ENCODE measurements around the gene MESP2.

The MESP2 gene

DNA sequence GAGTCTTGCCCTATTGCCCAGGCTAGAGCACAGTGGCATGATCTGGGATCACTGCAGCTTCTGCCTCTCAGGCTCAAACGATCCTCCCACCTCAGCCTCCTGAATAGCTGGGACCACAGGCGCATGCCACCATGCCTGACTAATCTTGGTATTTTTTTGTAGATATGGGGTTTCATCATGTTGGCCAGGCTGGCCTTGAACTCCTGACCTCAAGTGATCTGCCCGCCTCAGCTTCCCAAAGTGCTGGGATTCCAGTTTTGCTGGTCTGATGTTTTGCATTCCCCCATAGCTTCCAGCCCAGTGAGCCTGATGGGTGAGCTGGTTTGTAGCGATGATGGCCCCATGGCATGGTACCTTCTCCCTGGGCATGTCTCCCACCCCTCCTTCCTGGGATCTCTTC lies 20.4 kb upstream of the MESP2 start:
- no peak for DNase-seq

DNA sequence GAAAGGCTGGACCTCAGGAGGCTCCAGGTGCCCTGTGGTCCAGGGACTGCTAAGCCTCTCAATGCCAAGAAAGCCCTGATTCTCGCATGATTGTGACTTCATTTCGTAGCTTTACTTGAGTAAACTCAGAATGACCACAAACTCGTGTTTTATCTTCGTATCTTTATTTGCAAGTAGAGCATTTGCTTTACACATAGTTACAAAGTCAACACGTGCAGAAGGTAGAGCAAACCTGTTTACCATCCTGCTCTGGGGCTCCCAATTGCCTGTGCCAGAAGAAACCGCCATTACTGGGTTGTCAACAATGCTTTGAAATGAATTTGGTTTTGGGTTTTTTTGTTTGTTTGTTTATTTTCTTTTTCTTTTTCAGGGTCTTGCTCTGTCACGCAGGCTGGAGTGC lies 19.2 kb upstream of the MESP2 start:
- no peak for DNase-seq

DNA sequence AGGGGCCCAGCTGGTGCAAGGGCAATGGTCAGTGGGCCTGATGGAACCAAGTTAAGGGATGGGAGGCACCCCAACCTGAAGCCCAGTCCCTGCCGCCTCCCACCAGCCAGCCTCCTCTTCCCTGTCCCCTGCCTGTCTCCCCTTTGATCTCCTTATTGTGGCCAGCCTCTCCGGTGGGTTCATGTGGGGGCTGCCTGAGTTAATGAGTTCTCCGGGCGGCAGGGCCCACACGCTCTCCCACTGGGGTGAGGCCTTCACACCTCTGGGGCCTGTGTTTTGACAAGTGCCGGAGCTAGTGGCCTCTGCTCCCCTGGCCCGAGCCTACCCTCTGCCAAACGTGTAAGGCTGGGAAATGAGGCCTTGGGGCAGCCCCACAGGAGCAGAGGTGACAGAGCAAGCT lies 17.8 kb upstream of the MESP2 start:
- no peak for DNase-seq

DNA sequence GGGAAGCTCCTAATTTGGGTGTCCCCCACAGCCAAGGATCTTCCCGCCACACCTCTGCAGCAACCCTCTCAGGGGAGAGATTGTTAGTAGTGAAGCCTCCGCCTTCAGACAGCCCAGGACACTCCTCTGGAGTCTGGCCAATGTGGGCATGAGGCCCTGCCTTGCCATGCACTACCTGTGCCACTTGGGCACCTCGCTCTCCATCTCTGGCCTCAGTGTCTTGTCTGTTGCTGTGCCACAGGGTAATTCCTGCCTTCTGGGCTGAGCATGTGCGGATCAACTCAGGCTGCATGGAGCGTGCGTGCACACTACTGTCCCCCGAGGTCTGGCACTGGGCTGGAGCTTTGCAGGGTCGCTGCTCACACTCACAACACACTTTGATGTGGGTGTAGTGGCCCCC lies 17.2 kb upstream of the MESP2 start:
- DNase-seq: no peak

DNA sequence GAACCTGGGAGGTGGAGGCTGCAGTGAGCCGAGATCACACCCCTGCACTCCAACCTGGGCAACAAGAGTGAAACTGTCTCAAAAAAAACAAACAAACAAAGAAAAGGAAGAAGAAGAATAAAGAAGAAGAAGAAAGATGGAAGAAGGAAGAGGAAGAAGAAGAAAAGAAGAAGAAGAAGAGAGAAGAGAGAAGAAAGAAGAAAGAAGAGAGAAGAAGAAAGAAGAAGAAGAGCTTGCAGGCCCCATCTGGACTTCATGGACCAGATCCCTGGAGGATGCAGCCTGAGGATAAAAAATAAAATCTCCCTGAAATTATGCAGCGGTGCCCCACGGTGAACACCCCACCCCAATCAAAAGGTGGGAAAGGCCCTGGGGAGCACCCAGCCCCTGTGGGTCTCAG lies 16.3 kb upstream of the MESP2 start:
- DNase-seq: no peak

DNA sequence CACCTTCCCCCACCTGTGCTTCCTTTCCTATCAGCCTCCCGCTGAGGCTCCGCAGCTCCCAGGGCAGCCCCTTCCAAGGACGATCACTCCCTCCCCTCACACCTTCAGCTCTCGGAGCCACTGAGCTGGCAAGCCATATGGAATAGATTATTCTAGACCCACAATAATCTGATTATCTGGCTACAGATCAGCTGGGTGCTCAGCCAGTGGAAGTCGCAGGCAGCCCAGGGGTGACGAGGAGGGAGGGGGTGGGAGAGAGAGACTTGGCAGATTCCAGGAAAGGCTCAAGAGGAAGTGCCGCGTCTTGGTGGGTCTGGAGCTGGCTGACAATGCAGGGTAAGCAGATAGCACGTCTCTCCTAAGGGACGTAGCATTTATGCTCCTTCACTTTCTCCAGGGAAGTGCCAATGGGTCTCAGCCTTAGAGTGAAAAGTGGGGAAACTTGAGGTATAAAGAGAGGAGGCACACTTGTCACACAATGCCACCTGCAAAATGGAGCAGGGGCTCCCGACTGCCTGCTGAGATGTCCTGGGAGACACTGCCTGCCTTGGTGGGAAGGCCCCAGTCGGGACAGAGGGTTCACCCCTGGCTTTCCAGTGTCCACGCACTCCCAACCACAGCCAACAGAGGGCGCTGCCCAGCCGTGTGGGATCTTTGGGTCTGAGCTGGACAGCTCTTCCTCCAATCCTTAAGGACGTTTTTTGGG lies 15.7 kb upstream of the MESP2 start:
- peak; percentile 83 to 95 (median 88) for DNase-seq

DNA sequence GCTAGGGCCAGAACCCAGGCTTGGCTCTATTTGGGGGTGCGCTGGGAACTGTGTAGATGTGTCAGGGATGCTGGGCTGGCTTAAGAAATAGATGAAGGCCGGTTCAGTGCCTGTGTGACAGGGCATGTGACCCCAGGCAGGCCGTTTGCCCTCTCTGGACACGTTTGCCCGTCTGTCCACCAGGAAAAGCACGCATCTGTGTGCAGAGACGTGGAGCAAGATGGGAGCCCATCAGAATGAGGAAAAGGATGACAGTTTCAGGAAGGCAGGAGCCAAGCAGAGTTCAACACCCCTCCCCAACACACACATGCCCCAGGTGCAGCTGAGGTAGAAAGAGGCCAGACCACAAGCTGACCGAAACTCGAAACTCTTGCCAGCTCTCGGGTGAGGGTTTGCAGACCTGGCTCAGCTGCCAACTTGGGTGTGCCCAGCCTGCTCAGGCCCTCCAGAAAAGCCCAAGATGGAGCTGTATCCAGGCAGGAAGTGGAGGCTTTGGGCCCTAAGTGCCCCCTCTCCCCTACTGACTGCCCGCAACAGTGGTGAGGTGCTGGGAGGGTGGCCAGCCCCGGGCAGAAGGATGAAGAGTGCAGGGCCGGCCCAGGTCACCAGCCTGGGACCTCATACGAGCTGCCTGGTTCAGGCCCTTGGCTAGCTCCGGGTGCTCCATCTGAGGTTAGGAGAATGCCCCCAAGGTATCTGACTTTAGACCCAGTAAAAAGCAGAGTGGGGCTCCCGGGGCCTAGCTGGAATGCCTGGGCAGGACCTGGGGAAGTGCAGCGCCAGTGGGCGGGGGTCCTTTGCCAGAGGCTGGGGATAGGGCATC lies 14.9 kb upstream of the MESP2 start:
- DNase-seq: peak in 1 of 4 experiments; percentile 1

DNA sequence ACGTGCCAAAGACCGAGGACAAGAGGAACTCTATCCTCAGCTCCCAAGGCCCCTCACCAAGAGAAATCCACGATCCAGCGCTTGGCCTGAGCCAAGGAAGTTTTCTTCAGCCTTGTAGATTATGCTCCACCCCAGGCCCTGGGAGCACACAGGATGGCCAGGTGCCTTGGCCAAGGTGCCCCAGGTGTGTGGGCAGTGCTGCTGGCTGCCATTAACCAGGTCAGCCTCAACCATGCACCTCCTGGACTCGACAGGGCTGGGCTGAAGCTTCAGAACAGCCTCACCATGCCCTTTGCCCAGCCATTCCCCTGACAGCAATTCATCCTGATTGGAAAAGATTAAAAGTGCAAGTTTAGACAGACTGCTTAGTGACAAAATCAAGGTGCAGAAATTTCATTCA lies 14.2 kb upstream of the MESP2 start:
- DNase-seq: no peak

DNA sequence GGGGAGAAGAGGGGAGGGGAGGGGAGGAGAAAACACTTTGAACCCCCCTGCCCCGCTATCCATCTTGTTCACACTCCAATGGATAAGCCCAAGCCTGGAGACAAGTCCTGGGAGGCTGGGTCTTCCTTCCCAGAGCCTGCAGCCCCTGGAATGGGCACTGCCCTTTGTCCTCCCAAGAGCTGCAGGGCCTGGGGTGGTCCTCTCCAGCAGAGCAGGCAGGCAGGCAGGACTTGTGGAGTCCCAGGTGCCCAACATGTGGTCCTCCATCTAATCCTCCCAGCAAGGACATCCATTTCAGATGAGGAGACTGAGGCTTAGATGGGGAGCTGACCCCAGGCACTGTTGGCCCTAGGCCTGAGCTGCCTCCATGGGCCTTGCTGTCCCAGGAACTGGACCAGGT lies 10.4 kb upstream of the MESP2 start:
- no peak for DNase-seq

DNA sequence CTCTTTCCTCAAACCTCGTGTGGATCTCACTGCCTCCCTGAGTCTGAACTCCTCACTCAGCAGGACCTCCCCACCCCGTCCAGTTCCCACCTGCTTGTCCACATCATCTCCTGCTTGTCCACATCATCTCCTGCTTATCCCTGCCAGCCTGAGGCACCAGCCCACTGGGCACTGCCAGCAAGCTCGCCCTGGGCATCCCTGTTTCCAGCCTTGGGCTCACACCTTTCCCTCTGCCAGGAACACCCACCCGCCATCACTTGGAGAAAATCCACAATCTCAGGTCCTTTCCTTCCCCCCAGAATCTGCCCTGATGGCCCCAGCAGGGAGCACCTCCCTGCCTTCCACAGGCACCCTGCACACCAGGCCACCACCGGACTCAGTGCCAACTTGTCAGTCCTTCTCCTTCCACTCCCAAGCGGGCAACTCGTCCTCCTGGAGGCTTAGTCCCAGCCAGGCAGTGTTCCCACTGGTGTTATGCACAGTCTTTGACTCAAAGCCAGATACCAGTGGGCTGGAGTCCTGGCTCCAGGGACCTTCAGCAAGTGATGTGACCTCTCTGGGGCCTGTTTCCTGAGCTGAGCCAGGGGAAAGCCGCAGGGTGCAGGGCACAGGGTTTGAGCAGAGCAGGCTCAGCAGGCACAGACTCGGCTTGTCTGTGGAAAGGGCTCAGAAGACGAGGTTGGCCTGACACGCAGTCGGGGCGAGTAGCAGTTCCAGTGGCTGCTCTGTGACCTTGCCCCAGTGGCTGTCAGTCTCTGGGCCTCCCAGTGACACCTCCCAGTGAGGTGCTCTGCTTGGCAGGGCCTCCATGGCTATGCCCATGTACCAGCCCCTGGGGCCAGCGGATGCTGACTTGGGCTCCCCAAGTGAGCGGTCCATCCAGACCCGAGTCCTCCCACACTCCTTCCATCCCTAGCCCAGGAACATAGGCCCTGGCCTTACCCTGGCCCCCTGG lies 9.5 kb upstream of the MESP2 start:
- no peak for DNase-seq

DNA sequence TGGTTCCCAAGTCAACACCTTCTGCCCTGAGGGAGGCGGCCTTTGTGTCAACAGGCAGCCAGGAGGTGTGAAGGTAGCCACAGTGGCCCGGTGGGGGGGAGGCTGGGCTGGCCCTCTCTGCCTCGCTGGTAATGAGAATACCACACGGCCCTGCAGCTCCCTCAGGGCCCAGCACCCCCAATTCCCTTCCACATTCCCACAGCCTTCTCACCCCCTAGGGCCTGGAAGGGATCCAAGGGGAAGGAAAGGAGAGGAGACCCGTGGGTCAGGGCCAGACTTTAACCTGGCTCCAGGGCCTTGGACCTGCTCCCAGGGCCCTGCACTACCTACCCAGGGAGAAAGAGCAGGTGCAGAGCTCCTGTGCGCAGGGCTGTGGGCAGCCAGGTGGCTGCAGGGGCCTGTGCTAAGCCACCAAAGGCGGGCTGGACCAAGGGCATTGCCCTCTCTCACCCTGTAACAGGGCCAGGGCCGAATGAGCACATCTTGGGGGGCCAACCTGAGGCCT lies 8.7 kb upstream of the MESP2 start:
- no peak for DNase-seq

DNA sequence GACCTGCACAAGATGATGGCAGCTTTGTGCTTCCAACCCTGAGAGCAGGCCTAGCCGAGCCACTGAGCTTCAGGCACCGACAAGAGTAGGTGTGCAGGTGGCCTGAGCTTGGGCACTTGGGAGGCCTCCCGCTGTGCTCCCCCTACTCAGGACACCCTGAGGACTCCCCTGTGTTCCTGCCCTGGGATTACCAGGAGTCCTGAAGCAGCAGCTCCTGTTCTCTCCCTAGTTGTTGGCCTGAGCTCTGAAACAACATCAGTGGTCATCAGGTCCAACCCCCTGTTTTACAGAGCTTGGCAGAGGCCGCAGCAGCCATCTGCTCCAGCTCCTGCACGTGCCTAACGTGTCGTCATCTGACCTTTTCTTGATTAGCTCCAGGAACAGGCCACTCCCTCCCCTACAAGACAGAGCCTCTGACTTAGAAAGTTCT lies 8.0 kb upstream of the MESP2 start:
- no peak for DNase-seq

DNA sequence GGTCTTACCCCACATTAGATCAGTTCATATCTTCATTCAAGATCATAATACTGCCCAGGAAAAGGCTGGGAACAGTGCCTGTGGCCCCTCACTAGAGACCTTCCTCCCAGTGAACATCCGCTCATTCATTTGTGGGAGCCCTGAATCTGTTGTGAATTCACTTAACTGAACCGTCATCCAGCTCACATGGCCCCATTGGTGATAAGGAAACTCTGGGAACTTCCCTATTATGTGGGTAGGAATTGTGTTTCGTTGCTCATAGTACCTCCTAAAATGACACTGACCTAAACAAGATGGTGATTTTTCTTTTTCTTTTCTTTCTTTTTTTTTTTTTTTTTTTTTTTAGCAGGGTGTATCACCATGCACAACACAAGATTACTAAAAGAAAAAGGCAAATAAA lies 6.8 kb upstream of the MESP2 start:
- peak; percentile 42 to 74 (median 61) for DNase-seq

DNA sequence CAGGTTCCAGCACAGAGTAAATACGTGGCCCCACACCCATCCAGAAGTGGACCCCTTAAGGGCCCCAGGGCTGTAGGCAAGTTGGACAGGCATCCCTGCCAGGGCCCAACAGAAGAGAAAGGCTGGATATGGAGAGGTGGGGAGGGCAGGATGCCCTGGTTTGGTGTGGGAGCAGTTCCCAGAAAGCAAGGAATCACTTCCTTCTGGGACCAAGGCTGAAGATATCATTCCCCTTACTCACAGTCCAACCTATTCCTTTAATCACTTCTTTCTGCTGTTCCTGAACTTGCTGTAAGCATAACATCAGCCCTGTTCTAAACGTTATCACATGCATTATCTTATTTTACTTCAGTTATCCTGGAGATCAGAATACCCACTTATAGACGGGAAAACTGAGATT lies 6.1 kb upstream of the MESP2 start:
- DNase-seq: no peak

DNA sequence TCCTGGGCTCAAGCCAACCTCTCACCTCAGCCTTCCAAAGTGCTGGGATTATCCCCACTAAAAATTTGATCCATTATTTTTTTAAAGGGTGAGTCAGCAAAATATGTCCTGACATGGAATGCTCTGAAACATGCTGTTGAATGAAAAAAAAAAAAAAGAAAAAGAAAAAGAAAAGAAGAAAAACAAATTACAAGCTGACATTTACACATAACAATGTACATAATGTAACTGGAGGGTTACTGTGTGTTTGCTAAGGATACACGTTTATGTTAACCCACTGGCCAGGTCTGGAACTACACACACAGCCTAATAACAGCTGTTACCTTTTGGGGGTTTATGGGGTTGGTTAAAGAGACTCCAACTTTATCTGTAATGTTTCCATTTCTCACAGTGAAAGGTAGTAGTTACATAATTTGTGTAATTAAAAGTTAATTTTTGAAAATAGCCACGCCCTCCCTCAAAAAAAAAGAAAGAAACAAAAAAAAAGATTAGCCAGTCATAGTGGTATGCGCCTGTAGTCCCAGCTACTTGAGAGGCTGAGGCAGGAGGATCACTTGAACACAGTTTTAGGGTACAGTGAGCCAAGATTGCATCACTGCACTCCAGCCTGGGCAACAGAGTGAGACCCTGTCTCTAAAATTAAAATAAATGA lies 3.1 kb upstream of the MESP2 start:
- no peak for DNase-seq

DNA sequence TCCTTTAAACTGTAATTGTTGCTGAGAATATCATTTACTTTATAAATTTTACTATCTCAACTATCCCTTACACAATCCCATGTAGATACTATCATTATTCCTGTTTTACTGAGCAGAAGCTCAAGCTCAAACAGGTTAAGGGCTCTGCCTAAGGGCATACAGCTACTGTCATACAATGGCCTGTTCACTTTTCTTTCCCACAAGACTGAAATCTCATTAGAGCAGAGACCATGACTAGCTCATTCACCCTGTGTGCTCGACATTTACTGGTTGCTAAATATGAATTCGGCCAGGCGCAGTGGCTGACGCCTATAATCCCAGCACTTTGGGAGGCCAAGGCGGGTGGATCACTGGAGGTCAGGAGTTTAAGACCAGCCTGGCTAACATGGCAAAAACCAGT lies 1.6 kb upstream of the MESP2 start:
- DNase-seq: no peak

DNA sequence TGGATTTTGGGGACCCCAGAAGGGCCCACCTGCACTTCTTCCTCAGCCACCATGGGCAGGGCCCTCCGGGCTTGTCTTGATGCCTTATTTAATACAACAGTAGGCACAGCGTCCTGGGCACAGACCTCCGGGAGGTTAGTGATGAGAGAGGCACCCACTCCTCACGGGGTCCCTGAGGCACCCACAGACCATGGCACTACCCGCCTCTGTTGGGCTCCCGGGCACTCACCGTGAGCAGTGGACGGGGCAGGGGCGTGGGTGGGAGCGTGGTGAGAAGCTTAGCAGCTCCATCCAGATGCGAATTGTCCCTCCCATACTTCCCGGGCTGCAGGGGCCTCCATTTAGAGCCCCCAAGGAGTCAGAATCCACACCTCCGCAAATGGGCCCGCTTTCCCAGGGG lies 317 bp upstream of the MESP2 start:
- no peak for DNase-seq

DNA sequence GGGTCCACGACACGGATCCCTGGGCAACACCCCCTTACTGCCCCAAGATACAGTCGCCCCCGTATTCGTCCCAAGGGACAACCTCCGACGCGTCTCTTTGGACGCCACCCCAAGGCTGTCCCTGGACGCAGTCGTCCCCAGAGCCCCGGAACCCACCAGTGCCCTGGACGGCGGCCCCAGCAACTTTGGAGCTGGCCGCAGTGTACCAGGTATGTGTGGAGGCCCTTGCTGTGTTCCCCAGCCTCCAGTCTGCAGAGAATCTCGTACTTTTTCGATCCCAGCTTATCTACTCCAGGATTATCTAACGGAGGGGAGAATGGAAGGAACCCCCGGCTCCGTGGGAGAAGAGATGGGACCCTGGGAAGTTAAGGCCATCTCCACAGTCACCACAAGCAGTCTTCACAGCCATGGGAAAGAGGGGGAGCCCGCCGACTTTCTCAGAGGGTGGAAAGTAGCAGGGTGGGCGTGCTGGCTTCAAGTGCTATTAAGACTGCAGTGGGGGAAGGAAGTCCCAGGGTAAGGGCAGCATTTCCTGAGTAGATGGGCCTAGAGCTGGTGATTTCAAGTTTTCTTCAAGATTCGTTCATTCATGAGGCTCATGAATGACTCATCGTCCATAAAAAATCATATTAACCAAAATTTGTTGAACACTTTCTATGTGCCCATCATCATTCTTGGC lies 1.1 kb downstream of the MESP2 start:
- no peak for DNase-seq

DNA sequence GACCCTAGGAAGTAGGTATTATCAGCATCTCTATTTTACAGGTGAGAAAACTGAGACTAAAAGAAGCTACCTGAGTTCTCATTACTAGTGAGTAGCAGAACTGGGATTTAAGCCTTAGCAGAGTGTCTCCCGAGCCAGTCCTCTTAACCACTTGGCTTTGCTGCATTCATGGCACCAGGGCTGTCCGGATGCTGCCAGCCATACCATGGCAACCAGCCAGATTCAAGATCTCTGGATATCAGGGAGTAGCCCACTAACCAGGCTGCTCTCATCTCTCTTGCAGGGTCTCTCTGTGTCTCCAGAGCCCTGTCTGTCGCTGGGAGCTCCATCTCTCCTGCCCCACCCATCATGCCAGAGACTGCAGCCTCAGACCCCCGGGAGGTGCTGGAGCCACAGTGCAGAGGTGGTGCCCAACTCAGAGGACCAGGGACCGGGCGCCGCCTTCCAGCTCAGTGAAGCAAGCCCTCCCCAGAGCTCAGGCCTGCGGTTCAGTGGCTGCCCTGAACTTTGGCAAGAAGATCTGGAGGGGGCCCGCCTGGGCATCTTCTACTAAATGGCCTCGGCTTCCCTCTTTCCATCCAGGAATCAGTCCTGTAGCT lies 1.7 kb downstream of the MESP2 start:
- DNase-seq: no peak

DNA sequence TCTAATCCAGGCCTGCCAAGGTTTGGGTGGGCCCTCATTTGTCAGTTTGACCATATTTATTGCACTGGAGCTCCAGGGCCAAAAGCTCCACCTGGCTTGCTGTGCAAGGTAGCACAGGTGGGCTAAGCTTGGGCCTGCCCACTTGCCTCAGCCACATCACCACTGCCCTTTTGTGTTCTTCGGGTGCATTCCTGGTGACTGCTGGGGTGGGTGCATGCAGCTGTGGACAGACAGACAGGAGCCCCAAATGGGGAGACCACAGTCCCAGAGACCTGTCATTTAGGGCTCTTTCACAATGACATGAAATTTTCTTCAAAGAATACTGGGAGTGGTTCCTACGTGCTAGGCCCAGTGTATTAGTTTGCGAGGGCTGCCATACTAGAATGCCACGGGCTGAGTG lies 2.7 kb downstream of the MESP2 start:
- DNase-seq: no peak

DNA sequence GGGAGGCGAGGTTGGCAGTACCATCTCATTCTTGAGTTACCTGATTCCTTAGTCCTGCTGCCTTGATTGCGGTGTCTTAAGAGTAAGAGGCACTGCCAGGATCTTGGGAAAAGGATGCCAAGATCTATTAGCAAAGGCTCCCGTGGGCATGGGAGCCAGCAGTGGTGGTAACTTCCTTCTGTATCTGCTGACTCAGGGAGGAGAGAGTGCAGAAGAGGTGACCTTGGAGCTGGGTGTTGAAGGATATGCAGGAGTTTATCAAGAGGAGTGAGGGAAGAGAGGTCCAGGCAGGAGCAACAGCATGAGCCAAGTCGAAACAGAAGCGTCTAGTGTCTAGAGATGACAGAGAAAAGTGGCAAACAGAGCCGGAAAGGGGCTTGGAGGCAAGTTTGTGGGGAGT lies 4.5 kb downstream of the MESP2 start:
- DNase-seq: no peak
